DOHH2 (cell line): ENCODE data around the gene KRTAP5-11.
"Not testable (repeated sequence)": the region's sequence is repeated elsewhere in the genome, so short reads cannot be mapped to it uniquely, and the experiment has no call there.

Experiments used
- CTCF ChIP-seq: fragments of 200-600 bp; sonication (generic); IDR thresholded peaks from one replicate; pipeline ENCODE4 v1.5.1; 2014; ENCODE audit warnings: antibody characterized with exemption, mild to moderate bottlenecking, low read depth, low read length; ENCODE audit not compliant: poor library complexity, severe bottlenecking
- EZH2phosphoT487 ChIP-seq: fragments of 200-600 bp; sonication (generic); IDR thresholded peaks from 2 replicates; pipeline ENCODE4 v1.6.1; 2017; ENCODE audit warnings: borderline replicate concordance, mild to moderate bottlenecking, antibody characterized with exemption, low read length, moderate library complexity, mixed read lengths

GRCh38 chr11:71576688-71577465 is 5.8 kb downstream of the KRTAP5-11 start:
- not testable (repeated sequence) for TF ChIP-seq CTCF, EZH2phosphoT487
